ENCODE measurements around the gene RASSF8.
A peak's percentile ranks its signal among the peaks of the same experiment; 100 is the strongest.
"Not testable (repeated sequence)": the region's sequence is repeated elsewhere in the genome, so short reads cannot be mapped to it uniquely, and the experiment has no call there.

The RASSF8 gene

DNA sequence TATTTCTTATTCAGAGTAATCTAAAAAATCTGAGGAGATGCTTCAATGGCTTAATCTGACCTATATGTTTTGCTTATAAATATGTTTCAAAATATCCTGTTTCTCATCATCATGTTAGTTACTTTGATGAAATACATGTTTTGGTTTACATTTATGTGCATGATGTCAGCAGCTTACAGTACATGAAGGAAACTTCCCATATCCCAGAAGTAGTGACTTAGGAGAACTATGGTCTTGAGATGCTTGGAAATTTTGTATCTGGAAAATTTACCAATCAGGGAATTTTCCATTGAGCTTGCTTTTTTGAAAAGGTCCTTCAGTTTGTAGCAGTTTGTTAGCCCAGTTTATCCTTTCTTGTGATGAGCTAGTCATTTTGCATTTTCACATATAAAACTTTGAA, 73.3 kb downstream of the RASSF8 start:
- no peak for DNase-seq

DNA sequence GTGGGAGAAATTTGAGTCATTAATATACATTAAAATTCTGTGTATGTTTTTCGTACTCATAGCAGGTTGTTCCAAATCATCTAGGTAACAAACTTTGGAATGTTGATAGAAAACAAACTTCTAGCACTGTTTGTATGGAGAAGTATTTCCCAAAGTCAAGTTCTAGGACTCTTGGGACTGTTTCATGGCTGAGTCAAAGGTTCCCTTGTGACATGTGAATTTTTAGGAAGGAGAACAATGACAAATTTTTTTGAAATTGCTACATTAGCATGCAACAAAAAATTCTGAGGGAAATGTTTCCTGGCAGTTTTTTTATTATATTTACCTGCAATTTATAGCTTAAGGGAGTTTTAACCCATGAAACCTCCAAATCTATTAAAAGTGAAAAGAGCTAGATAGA, 73.8 kb downstream of the RASSF8 start:
- DNase-seq: no peak

DNA sequence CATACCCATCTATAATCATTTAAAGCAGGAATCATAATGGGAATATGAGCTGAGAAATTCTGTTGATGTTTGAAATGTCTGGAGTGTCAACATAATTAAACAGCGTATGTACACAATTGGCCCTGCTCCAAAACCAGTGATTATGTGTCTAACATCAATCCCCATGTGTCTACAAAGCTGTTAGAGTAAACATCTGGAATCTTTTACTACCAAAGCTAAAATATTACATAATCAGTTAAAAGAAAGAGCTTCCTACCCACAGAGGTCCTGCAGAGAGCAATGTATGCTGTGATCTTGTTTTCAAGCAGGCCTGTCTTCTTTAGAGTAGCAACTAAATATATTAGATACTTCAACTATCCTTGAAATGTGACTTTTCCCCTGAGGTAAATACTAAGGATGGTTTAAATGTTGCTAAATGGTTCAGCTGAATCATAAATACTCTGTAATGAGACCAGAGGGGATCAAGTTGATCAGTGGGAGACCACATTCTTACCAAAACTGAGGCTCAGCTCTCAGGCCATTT, 74.3 kb downstream of the RASSF8 start:
- peak; percentile 24 for DNase-seq

DNA sequence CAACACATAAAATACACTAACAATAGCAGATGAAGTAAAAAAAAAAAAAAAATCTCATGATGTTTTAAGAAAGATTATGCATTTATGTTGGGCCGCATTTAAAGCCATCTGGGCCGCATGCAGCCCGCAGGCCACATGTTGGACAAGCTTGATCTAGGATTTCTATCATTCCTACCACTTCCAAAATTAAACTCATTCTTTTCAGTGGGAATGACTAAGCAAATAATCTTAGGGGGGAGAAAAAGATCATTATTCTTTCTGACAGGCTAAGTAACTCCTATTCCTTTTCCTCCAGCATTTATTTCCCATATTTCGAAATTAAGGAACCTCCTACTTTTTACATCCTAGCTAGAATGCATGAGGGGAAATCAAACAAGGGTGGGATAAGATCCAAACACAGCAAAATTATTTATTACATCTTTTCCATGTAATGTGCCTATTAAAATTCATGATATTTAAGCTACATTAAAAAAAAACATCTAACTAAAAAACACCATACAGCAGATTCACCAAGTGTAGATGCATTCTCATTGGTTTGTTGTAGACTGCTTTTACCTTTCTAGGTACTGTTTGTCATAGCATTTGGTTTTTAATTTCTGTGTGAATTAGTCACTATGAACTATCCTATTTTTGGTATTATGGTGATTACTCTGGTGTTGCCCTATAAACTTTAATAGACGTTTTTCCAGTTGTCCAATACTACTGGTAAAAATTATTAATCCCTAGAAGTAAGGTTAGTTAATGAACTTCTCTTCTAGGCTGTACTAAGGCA, 76.1 kb downstream of the RASSF8 start:
- no peak for DNase-seq

DNA sequence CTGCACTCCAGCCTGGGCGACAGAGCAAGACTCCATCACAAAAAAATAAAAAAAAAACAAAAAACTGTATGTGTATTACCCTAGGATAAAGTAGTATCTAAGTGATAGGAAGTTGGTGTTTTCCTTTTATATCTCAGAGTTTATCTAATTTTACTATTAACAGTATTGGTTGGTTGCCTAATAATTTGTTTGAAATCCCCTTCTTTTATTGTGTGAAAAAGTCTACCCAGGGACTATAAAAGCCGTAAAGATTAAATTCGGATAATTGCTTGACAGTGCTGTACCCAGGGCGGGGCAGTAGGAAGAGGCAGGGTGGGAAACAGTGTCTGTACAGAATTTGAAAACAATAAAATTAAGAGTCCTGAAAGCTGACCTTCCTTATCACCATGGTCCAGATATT, 78.4 kb downstream of the RASSF8 start:
- no peak for DNase-seq

DNA sequence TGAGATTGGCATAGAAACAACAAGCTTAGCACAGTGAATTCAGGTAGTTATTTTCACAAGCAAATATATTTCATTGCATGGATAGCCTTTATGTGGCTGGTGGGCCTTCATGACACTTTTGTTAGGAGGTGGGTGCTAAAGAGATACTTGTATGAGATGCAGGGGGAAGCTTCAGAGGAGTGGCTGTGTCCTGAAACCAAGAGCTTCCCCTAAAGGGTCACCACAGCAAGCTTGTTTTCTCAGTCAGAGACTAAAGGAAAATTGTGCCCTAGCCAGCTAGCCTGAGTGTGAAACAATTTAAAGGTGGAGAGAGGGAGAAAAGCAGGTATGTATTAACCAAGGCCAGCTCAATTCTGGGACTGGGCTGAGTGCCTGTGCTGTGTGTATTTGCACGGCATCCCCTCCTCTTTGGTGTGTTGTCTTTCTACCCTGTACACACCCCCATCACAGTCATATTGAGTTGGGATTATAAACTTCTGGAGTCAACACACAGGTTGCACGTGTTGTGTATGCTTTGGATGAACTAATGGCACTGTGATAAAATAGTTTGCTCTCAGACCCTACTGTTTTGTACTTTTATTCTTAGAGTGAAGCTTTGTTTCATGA, 79.2 kb downstream of the RASSF8 start:
- DNase-seq: no peak

DNA sequence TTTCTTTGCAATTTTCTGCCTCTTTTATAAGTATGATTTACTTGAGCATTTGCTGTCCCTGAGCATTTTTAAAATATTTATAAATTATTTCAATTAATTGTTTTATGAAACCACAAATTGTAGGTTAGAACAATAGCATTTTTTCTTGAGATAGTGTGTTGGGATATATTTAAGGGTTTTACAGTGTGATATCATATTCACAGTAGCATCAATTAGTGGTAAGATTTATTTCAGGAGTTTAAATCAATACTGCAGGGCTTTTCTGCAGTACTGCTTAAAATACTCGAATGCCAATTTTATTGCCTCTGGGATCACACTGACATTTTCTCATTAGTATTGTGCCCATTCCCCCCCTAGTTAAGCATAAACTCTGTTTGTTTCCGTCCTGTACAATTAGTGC, 84.2 kb downstream of the RASSF8 start:
- no peak for DNase-seq

DNA sequence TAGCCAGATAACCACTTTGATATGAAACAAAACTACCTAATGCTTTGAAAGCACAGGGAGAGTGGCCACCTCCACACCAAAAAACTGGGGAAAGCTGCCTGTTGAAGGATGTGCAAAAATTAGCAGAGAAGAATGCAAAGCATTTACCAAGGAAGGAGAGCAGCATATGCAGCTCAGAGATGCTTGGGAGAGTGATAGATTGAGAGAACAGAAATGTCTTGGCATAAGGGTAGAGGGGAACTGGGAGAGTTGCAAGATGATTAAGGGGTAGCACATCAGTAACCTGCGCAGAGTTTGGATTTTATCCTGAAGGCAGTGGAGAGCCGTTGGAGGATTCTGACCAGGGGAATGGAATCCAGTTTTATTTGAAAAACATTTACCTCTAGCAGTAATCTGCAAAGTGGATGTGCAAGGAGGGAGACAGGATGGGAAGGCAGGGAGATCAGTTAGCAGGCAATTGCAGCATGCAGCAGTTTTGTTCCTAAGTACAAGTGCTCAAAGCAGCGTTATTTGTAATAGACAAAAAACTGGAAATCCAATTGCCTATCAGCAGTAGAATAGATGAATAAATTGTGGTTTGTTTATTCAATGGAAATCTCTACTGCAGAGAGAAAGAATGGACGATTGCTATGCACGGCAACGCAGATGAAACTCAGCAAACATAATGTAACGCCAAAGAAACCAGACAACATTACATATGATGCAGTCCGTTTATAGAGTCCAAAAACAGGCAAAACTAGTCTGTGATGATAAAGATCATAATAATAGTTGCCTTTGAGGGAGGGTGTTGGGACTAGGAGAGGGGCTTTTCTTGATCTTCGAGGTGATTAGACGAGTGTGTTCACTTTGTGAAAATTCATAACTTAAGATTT, 84.9 kb downstream of the RASSF8 start:
- DNase-seq: no peak

DNA sequence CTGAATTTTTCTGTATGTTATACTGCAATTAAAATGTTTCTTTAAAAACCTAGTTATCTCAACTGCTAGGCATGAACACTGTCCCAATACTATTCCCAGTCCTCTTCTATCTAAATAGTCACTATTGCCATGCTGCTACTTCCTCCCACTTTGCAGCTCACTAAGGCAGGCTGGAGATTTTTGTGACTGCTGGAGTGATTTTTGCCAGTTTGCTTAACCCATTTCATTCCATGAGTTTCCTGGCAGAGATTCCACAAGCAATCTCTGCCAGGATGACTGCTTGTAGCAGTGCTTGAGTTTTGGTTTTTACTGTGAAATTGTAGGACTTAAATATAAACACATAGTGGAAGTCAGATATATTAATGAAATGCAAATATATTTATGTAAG, 85.5 kb downstream of the RASSF8 start:
- DNase-seq: no peak

DNA sequence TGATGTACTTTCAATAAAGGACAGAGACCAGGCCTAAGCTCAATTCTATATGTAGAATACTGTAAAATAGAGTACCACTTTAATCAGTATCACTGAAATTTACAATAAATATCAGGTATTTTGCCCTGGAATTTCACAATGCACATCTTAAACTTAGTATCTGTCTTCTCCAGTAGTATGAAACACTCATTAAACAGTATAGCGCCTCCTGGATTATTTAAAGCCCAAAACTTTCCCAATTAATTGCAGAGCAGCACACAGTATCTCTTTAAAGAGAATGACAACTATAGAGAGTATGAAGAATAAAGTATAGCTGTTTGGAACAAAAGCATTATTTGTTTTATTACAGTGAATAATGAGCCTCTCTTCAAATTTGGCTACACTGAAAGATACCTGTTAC, 86.1 kb downstream of the RASSF8 start:
- DNase-seq: no peak

DNA sequence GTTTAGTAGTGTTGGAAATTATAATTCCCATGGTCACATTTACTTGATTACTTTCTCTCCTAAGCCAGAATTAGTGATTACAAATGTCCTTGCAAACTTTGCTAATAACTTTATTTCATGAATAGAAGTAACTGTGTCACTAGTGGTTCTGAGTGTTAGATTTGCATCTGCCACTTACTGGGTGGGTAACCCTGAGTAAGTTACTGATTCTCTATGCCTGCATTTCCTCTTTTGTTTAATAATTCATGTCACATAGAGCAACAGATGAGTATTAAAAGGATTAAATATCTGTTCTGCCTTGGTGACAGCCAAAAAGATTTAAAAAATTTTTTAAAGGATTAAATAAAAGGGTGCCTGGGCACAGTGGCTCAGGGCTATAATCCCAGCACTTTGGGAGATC, 87.7 kb downstream of the RASSF8 start:
- no peak for DNase-seq

DNA sequence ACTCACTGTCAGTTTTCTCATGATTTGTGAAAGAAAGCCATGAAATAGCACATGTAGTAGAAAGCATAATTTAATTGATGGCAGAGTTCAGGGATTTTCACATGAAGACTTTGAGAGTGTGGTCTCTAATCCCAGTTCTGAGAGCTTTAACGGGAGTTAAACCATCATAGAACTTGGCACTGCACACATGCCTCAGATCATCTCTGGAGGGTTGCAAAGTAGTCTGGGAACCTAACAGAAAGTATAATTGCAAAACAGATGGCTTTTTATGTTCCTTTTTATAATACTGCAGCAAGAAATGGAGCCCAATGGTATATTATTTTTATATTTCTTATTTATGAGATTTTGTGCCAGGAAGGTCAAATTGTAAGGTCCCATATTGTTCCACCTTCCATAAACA, 88.4 kb downstream of the RASSF8 start:
- DNase-seq: no peak

DNA sequence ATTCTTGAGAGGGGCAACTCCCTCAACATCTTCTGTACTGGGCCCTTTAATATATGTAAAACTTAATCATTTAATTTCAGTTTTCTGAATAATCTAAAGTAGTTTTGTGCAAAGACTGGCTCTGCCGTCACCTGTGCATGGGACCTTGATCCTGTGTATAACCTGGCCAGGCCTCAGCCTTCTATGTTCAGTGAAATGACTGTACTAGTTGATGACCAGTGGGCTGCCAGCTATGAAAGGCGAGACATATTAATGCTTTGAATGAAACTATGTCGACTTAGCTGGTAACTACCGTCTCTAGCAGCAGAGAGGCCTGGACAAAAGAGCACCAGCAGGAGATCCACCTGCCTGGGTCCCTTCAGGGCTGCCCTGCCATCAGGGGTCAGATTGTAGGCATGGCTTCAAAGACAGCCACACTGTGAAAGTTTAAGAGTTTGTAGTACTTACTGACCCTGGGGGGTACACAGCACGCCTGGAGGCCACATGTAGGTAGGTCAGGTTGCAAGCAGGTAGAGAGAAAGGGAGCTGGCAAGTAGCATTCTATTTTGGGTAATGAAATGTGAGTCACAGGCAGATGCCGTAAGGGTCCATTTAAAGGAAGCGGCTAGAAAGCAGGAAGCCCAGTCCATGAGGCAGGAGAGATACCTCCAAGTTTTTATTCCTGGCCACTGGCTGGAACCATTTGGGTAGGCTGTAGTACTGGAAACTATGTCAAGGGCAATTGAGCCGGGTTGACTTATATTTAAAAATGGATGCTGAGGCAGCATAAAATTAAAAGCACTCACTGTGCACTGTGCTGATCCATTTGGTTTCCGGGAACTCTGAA, 89.1 kb downstream of the RASSF8 start:
- no peak for DNase-seq

DNA sequence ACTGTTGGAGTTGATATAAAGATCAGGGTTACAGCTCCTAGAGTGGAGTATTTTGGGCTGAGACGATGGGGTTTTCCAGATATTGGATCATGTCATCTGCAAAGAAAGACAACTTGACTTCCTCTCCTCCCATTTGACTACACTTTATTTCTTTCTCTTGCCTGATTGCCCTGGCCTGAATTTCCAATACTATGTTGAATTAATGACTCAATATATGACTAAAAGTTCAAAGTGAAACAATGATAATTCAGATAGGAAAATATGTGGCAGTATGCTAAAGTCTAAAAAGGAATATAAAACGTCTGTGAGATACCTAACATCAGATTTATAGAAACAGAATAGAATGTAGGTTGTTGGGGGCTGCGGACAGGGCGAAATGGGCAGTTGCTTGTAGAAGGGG, 94.2 kb downstream of the RASSF8 start:
- no peak for DNase-seq

DNA sequence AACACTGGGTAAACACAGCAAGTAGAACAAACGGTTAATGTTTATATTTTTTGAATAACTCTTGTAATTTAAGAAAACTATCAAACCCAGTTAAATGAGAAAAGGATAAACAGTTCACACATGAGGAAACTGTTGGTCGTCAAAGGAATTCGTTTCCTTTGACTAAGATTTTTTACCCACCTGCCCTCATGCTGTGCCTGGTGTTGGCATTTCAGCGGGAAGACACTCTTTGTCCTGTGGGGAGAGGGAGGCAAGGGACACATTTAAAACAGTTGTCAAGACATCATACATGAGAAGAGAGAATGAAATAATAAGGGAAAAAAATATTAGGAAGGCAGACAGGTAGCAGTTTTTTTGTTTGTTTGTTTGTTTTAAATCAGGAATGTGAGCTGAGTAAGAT, 95.9 kb downstream of the RASSF8 start:
- DNase-seq: no peak

DNA sequence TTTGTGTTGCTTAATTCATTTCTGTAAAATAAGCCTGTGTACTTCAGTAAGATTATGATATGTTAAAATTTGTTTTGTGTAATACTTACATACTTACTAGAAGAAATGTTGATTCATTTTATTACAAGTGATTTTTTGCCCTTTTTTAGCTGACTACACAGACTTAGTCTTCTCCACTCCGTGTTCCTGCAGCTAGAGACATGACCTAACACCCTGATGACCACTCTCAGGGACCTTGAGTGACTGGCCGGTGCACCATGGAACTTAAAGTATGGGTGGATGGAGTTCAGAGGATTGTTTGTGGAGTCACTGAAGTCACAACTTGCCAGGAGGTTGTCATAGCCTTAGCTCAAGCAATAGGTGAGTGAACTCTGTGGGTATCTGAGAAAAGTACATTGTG, 96.6 kb downstream of the RASSF8 start:
- DNase-seq: no peak

DNA sequence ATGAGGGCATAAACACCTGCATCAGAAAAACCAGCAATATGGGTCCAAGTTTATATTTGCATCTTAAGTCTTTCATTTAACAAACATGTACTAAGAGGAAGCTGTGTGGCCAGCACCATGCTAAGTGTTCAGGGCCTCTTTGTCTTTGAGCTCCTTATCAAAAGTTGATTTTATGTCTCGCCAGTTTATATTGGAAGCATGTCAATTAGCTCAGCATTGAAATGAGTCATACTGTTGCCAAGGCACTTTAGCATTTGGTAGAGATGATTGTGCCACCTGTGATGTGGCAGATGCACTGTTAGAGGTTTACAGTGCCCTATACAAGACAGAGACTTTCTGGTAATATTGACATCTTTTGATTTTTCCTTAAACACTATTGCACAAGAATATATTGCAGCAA, 97.9 kb downstream of the RASSF8 start:
- peak; percentile 58 for DNase-seq

DNA sequence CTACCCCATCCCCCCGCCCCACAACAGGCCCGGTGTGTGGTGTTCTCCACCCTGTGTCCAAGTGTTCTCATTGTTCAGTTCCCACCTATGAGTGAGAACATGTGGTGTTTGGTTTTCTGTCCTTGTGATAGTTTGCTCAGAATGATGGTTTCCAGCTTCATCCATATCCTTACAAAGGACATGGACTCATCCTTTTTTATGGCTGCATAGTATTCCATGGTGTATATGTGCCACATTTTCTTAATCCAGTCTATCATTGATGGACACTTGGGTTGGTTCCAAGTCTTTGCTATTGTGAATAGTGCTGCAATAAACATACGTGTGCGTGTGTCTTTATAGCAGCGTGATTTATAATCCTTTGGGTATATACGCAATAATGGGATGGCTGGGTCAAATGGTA, 98.8 kb downstream of the RASSF8 start:
- not testable (repeated sequence) for DNase-seq

DNA sequence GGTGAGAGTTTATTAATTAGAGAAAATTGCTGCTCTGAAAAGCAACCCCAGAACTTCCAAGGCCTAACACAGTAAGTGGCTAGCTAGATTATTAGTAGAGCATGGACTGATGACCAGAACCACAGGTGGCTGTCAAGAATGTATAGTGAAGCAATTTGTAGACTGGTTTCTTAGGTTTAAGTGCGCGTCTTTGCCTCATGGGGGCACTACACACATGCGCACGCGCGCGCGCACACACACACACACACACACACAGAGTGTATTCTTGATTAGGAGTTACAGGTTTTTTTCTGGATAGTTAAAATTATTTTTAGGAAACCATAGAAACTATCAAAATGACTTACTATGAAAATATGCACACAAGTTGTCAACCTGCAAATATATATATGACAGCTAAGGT, 99.8 kb downstream of the RASSF8 start:
- no peak for DNase-seq

DNA sequence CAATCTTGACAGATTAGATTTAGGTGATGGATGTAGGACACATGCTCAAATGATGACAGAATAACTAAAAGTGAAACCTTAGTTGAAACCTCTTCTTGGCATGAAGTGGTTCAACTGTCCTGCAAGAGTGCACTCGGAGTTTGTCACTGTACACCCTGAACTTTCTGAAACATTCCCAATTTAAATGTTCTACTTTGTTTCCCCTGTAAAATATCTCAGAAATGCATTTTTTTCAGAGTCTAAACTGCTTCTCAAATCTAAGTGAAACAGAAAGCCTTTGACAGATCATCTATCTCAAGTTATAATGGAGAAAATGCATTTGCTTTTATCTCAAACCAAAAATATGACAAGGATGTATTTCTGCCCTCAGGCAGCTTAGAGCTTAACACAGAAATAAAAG, 100.3 kb downstream of the RASSF8 start:
- DNase-seq: no peak

DNA sequence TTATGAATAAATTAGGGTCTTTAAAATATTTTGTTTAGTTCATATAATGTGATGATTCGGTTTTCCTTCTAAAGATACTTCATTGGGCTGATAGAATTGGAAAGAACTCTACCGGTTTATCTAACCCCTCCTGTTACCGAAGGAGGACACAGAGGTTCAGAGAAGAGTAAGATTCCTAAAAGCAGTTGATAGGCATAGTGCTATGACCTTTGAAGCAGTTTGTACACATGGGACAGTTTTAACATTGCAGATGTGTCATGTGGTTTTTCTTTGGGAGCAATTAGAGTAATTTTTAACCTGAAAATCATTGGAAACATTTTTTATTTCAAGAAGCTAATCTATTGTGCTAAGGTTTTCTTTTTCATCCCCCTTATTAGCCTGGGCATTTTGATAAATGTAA, 103.5 kb downstream of the RASSF8 start:
- DNase-seq: no peak

DNA sequence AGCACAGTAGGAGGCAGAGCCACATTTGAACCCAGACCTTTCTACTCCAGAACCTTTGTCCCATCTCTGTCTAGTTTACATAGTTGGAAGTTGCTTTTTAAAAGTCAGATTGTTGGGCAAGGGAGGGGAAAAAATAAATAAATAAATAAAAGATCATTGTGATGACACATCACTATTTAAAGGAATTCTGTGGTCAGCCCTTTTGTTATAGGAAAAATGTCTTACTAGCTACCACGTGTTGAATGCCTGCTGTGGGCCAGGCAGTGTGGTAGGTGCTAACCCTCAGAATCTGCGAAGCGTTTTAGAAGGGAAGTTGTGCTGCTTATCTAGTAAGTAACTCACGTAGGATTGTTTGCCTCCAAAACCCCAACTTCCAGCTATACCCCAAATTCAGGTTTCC, 104.1 kb downstream of the RASSF8 start:
- DNase-seq: no peak

DNA sequence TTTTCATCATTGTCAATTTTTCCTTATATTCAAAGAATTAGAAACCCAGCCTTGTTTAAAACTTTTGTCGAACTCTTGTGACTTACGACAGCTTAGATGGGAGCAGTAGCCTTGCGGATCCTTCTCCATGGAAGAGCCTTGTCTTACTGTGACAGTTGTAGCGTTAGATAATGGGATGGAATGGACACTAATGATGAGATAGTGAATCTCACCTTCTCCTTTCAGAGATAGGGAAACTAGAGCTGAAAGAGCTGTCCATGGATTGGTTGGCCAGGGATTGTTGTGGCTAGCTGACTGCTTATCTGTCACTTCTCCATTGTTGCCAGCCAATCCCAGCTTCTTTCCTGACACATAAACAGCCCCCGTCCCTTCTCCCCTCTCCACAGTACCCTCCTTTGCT, 107.0 kb downstream of the RASSF8 start:
- no peak for DNase-seq

All from NCI-H2029 (cell line).